ENCODE data around the gene RMDN3. TPM values are rescaled to one million over a fixed set of nuclear protein-coding genes. Genes with fewer than 3 reads are reported as not detected.
A peak's percentile ranks its signal among the peaks of the same experiment; 100 is the strongest.

The RMDN3 gene
- total RNA-seq, 1 donor from 2014 or later: 77.1 TPM

- peaks cover 40% of the 10 kb centered on the region for H3K4me1 ChIP-seq
- TF ChIP-seq, protein P1, sequence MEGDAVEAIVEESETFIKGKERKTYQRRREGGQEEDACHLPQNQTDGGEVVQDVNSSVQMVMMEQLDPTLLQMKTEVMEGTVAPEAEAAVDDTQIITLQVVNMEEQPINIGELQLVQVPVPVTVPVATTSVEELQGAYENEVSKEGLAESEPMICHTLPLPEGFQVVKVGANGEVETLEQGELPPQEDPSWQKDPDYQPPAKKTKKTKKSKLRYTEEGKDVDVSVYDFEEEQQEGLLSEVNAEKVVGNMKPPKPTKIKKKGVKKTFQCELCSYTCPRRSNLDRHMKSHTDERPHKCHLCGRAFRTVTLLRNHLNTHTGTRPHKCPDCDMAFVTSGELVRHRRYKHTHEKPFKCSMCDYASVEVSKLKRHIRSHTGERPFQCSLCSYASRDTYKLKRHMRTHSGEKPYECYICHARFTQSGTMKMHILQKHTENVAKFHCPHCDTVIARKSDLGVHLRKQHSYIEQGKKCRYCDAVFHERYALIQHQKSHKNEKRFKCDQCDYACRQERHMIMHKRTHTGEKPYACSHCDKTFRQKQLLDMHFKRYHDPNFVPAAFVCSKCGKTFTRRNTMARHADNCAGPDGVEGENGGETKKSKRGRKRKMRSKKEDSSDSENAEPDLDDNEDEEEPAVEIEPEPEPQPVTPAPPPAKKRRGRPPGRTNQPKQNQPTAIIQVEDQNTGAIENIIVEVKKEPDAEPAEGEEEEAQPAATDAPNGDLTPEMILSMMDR (IDR thresholded peaks at IDR 0.05): peak; percentile 49
- peak within 1 kb of the TSS; percentile 69 for H3K4me3 ChIP-seq
- ATAC-seq (peak; percentile 87), DNase-seq (peak; percentile 94)
- H3K9me3 ChIP-seq: no peaks in the 10 kb centered on the region
- peak within 1 kb of the TSS; percentile 85 for H3K27ac ChIP-seq
- peaks cover 13% of the 10 kb centered on the region for H3K36me3 ChIP-seq
- no peaks in the 10 kb centered on the region for H3K27me3 ChIP-seq
- intact Hi-C loops (cut with DNase I): no loop called here
Measured at GRCh38 chr15:40763801-40764628, 9.0 kb upstream of the RMDN3 start, which contains the start of gene GCHFR. GCHFR (plus strand) TSS chr15:40764068; CDS start chr15:40764181, 113 bp downstream.

DNA sequence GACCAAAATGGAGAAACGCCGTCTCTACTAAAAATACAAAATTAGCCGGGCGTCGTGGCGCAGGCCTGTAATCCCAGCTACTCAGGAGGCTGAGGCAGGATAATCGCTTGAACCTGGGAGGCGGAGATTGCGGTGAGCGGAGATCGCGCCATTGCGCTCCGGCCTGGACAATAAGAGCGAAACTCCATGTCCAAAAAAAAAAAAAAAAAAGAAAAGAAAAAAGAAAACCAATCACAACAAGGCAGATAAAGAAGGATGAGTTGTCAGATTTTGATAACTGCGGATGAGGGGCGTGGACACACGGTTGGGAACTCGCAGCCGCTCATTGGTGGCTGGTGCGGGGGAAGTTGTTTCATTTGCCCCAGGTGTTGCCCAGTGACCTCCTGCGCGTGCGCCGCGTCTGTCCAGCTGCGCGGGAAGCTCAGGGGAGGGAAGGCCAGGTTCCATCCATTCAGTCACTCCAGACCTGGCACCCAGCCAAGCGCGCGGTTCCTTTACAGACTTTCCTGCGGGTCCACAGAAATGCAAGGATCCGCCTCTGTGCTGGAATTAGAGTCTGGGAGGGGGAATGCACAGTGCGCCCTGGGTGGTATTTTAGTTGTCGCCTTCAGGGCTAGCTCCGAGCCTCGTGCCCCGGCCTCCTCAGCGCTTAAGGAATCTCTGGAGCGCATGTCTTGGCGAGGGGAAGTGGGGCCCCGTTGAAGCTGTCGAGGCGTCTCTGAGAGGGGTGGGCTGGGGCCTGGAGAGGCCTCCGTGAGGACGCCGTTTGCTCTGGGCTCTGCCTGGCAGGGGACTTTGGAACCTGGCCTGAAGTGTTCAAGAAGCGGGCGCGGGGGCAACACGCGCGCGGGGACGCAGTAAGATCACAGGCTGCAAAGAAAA lies 8.1 kb upstream of the RMDN3 start:
- peak; percentile 30 for ATAC-seq
- DNase-seq: peak; percentile 90
- intact Hi-C loops (cut with DNase I): no loop called here
- no peaks in the 10 kb centered on the region for H3K9me3 ChIP-seq
- H3K4me3 ChIP-seq: peak overlapping the region; percentile 69
- peaks cover 31% of the 10 kb centered on the region for H3K4me1 ChIP-seq
- TF ChIP-seq, protein P1 (IDR thresholded peaks at IDR 0.05): no peak
- H3K27ac ChIP-seq: peak overlapping the region; percentile 85
- peaks cover 11% of the 10 kb centered on the region for H3K36me3 ChIP-seq
- H3K27me3 ChIP-seq: no peaks in the 10 kb centered on the region

DNA sequence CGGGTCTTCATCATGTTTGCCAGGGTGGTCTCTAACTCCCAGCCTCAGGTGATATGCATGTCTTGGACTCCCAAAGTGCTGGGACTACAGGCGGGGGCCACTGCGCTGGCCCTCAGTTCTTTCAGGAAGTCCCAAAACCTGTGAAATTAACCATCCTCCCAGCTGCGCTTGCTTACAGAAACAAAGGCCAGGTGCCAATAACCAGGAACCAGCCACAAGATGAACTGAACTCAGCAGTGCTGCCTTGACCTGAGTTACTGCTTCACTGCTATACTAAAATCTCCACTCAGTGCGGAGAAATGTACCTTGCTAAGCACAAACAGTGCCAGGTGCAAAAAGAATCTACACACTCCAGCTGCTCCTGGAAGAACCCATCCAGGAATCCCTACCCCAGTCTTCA lies 4.9 kb upstream of the RMDN3 start:
- TF ChIP-seq, protein P1 (IDR thresholded peaks at IDR 0.05): no peak
- DNase-seq: no peak
- H3K4me1 ChIP-seq: peaks cover 19% of the 10 kb centered on the region
- no peak overlapping the region for H3K4me3 ChIP-seq
- H3K27ac ChIP-seq: no peak overlapping the region
- no peak for ATAC-seq
- no peaks in the 10 kb centered on the region for H3K9me3 ChIP-seq
- intact Hi-C loops (cut with DNase I): no loop called here
- no peaks in the 10 kb centered on the region for H3K27me3 ChIP-seq
- H3K36me3 ChIP-seq: no peaks in the 10 kb centered on the region

DNA sequence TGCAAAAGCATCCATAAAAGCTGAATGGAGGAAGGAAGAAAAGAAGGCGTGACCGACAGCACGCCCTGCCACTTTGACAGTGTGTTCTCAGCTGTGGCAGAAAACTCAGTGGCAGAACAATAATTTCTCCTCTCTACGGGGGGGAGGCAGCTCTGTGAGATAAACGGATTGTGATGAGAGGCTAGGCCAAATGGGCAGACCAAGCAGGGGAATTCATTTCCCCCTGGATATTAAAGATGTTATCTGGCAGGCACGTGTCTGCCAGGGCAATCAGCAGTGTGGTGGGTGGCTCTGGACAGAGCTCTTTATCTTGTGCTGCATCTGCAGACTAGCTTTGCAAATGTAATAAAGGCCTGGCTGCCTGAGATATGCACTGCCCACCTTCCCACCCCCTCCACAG lies 1.9 kb upstream of the RMDN3 start:
- intact Hi-C loops (cut with DNase I): no loop called here
- Histone ChIP-seq H3K27ac (no peak overlapping the region), H3K4me1 (peaks cover 17% of the 10 kb centered on the region), H3K9me3 (no peaks in the 10 kb centered on the region), H3K36me3 (peaks cover 5% of the 10 kb centered on the region), H3K27me3 (no peaks in the 10 kb centered on the region), H3K4me3 (no peak overlapping the region)
- no peak for ATAC-seq
- DNase-seq: no peak
- TF ChIP-seq, protein P1 (IDR thresholded peaks at IDR 0.05): no peak

- TF ChIP-seq, protein P1 (IDR thresholded peaks at IDR 0.05): no peak
- intact Hi-C loops (cut with DNase I): no loop called here
- peaks cover 17% of the 10 kb centered on the region for H3K4me1 ChIP-seq
- peaks cover 16% of the 10 kb centered on the region for H3K36me3 ChIP-seq
- ATAC-seq: no peak
- peak overlapping the region; percentile 77 for H3K4me3 ChIP-seq
- no peak for DNase-seq
- no peaks in the 10 kb centered on the region for H3K9me3 ChIP-seq
- H3K27ac ChIP-seq: peak overlapping the region; percentile 82
- no peaks in the 10 kb centered on the region for H3K27me3 ChIP-seq
Measured at GRCh38 chr15:40755812-40756208, 756 bp upstream of the RMDN3 start.

All from upper lobe of right lung (tissue), 1 donor.